HCT116 (cell line): ENCODE results near the gene LTC4S.

Experiments used
- EZH2 ChIP-seq: fragments of 200-600 bp; sonication (generic); IDR thresholded peaks from 2 replicates; pipeline ENCODE4 v1.6.1; 2017; ENCODE audit warnings: antibody characterized with exemption, mixed run types
- EZH2phosphoT487 ChIP-seq: fragments of 200-600 bp; IDR thresholded peaks from 2 replicates; pipeline ENCODE4 v1.6.1; 2018; ENCODE audit warnings: antibody characterized with exemption, borderline replicate concordance
- POLR2A ChIP-seq: IDR thresholded peaks from 2 replicates; pipeline ENCODE4 v1.7.0; 2011; ENCODE audit warnings: borderline replicate concordance; ENCODE audit not compliant: insufficient read depth, insufficient read length; ENCODE audit errors: extremely low read depth
- POLR2AphosphoS5 ChIP-seq: IDR thresholded peaks from 2 replicates; pipeline ENCODE4 v1.6.1; 2011; ENCODE audit warnings: mild to moderate bottlenecking, low read depth, low read length, moderate library complexity
- RAD21 ChIP-seq: IDR thresholded peaks from 2 replicates; pipeline ENCODE4 v1.6.1; 2012; ENCODE audit warnings: low read depth, mild to moderate bottlenecking
- SP1 ChIP-seq: IDR thresholded peaks from 2 replicates; pipeline ENCODE4 v1.6.1; 2012; ENCODE audit warnings: low read depth
- ZFX ChIP-seq: fragments of 450-650 bp; IDR thresholded peaks from 2 replicates; pipeline ENCODE4 v1.6.1; 2017
- ZNF274 ChIP-seq: fragments of 200-500 bp; sonication (Bioruptor generic); IDR thresholded peaks from 2 replicates; pipeline ENCODE4 v1.6.1; 2014; ENCODE audit warnings: mild to moderate bottlenecking, low read depth, low read length, inconsistent platforms
- TF ChIP-seq, protein P1 (sequence below): IDR thresholded peaks from 2 replicates; pipeline ENCODE4 v1.6.1; 2012
- TF ChIP-seq, protein P2 (sequence below): IDR thresholded peaks from 2 replicates; pipeline ENCODE4 v1.6.1; 2012; ENCODE audit warnings: low read depth
- TF ChIP-seq, protein P3 (sequence below), 3 experiments: fragments of 200-600 bp in 1 of 3; sonication (generic) in 1 of 3; IDR thresholded peaks in 2 of 3; conservative IDR thresholded peaks in 1 of 3; 2 replicates each; pipeline ENCODE4 v1.5.1; 2012 to 2017; ENCODE audit warnings: low read depth in 2 of 3, low read length in 2 of 3, antibody characterized with exemption in 1 of 3, borderline replicate concordance in 1 of 3, control low read depth in 1 of 3, mild to moderate bottlenecking in 1 of 3, mixed read lengths in 1 of 3, mixed run types in 1 of 3, moderate library complexity in 1 of 3; ENCODE audit not compliant: insufficient read depth in 1 of 3

DNA sequence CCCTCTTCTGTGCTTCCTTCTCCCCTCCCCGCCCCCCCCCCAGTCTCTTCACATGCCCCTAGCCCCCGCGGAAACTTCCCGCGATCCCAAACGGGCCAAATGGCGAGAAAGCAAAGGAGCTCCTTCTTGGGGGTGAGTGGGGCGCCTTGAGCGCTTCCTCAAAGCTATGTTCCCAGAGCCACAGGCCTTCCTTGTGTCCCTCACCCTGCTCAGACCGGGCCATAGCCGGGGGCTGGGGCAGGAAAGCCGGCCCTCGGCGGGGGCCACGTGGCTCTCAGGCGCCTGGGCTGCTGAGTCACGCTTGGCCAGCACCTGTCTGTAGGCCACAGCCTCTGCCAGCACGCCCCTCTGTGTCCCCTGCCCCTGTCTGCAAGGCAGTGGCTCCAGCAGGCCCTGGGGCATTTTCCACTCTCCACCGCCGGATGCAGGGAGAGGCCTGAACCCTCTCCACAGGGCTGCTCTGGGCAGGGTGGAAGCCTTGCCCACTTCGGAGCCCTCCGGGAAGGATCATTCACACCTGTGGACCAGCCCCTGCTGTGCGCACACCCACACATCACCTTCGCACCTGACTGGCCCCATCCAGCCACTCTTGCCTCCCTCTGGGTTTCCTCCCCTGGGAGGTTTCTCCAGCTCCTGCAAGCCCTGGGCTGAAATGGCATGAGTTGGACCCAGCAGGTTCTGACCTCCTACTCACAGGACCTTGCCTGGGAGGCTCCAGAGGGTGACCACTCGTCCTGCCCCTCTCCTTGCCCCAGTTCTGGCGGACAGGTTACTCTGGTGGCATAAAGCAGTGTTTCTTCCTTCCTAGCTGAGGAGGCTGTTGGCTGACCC, 25.7 kb downstream of the LTC4S start:
- TF ChIP-seq, protein P1, sequence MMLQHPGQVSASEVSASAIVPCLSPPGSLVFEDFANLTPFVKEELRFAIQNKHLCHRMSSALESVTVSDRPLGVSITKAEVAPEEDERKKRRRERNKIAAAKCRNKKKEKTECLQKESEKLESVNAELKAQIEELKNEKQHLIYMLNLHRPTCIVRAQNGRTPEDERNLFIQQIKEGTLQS = no peak
- TF ChIP-seq, protein P2, sequence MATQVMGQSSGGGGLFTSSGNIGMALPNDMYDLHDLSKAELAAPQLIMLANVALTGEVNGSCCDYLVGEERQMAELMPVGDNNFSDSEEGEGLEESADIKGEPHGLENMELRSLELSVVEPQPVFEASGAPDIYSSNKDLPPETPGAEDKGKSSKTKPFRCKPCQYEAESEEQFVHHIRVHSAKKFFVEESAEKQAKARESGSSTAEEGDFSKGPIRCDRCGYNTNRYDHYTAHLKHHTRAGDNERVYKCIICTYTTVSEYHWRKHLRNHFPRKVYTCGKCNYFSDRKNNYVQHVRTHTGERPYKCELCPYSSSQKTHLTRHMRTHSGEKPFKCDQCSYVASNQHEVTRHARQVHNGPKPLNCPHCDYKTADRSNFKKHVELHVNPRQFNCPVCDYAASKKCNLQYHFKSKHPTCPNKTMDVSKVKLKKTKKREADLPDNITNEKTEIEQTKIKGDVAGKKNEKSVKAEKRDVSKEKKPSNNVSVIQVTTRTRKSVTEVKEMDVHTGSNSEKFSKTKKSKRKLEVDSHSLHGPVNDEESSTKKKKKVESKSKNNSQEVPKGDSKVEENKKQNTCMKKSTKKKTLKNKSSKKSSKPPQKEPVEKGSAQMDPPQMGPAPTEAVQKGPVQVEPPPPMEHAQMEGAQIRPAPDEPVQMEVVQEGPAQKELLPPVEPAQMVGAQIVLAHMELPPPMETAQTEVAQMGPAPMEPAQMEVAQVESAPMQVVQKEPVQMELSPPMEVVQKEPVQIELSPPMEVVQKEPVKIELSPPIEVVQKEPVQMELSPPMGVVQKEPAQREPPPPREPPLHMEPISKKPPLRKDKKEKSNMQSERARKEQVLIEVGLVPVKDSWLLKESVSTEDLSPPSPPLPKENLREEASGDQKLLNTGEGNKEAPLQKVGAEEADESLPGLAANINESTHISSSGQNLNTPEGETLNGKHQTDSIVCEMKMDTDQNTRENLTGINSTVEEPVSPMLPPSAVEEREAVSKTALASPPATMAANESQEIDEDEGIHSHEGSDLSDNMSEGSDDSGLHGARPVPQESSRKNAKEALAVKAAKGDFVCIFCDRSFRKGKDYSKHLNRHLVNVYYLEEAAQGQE = no peak
- TF ChIP-seq SP1 (no peak), EZH2 (no peak), ZFX (peak; percentile 92), POLR2A (no peak), POLR2AphosphoS5 (0 out of 2 replicates have a peak, but pooled peaks have one; percentile 8), ZNF274 (no peak), EZH2phosphoT487 (no peak), RAD21 (no peak)
- TF ChIP-seq, protein P3, sequence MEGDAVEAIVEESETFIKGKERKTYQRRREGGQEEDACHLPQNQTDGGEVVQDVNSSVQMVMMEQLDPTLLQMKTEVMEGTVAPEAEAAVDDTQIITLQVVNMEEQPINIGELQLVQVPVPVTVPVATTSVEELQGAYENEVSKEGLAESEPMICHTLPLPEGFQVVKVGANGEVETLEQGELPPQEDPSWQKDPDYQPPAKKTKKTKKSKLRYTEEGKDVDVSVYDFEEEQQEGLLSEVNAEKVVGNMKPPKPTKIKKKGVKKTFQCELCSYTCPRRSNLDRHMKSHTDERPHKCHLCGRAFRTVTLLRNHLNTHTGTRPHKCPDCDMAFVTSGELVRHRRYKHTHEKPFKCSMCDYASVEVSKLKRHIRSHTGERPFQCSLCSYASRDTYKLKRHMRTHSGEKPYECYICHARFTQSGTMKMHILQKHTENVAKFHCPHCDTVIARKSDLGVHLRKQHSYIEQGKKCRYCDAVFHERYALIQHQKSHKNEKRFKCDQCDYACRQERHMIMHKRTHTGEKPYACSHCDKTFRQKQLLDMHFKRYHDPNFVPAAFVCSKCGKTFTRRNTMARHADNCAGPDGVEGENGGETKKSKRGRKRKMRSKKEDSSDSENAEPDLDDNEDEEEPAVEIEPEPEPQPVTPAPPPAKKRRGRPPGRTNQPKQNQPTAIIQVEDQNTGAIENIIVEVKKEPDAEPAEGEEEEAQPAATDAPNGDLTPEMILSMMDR (IDR thresholded peaks at IDR 0.05 in 2 of 3, conservative IDR thresholded peaks at IDR 0.05 in 1 of 3; ENCODE audit: borderline replicate concordance in 1 of 3, insufficient read depth in 1 of 3, low read depth in 2 of 3, low read length in 2 of 3) = no peak
